MM.1S (cell line): ENCODE measurements around the gene PCGF6.

Experiments used
- CTCF ChIP-seq: fragments of 300-600 bp; sonication (generic); IDR thresholded peaks from 2 replicates; pipeline ENCODE4 v1.5.1; 2016; ENCODE audit warnings: antibody characterized with exemption, low read length, mixed read lengths
- EZH2 ChIP-seq: fragments of 300-600 bp; sonication (generic); optimal IDR thresholded peaks from 2 replicates; pipeline ENCODE3; 2017; ENCODE audit warnings: low read depth, mild to moderate bottlenecking, antibody characterized with exemption, low read length, mixed read lengths
- EZH2phosphoT487 ChIP-seq: fragments of 300-600 bp; sonication (generic); IDR thresholded peaks from 2 replicates; pipeline ENCODE4 v1.6.1; 2018; ENCODE audit warnings: antibody characterized with exemption, low read length

GRCh38 chr10:103310197-103310596, 40.7 kb downstream of the PCGF6 start:
- TF ChIP-seq EZH2phosphoT487 (no peak), CTCF (no peak), EZH2 (no peak)
